GM10266 (cell line): ENCODE data around the gene PROS1.
"Not testable (repeated sequence)": the region's sequence is repeated elsewhere in the genome, so short reads cannot be mapped to it uniquely, and the experiment has no call there.

Experiments
- DNase-seq: peaks from one replicate; pipeline ENCODE4 v3.0.0; 2012; ENCODE audit errors: extremely low spot score
- CTCF ChIP-seq: IDR thresholded peaks from 2 replicates; pipeline ENCODE4 v1.5.1; 2012; ENCODE audit warnings: mild to moderate bottlenecking, low read depth; ENCODE audit not compliant: control insufficient read depth, insufficient read depth; ENCODE audit errors: missing control alignments

PROS1 gene

GRCh38 chr3:93969997-93970396 is 3.7 kb downstream of the PROS1 start:
- DNase-seq: no peak
- TF ChIP-seq CTCF: no peak

GRCh38 chr3:93969443-93969842 is 4.3 kb downstream of the PROS1 start:
- DNase-seq: no peak
- TF ChIP-seq CTCF: no peak

GRCh38 chr3:93965106-93965505 is 8.6 kb downstream of the PROS1 start:
- DNase-seq: not testable (repeated sequence)

GRCh38 chr3:93962798-93963197 is 10.9 kb downstream of the PROS1 start:
- TF ChIP-seq CTCF: no peak
- DNase-seq: no peak

- no peak for DNase-seq
- no peak for TF ChIP-seq CTCF
Measured at GRCh38 chr3:93961489-93961888, 12.2 kb downstream of the PROS1 start.

- TF ChIP-seq CTCF: no peak
Measured at GRCh38 chr3:93961026-93961425, 12.7 kb downstream of the PROS1 start.

GRCh38 chr3:93949958-93950357 is 23.7 kb downstream of the PROS1 start:
- DNase-seq: not testable (repeated sequence)

More at GRCh38 chr3:93961026-93961425, 12.7 kb downstream of the PROS1 start:
- no peak for DNase-seq

GRCh38 chr3:93937485-93937884 is 36.2 kb downstream of the PROS1 start:
- not testable (repeated sequence) for DNase-seq

- no peak for DNase-seq
- TF ChIP-seq CTCF: no peak
Measured at GRCh38 chr3:93936549-93936948, 37.1 kb downstream of the PROS1 start.
